Panc1 (cell line): ENCODE results near the gene PFKFB4. TPM values are rescaled to one million over a fixed set of nuclear protein-coding genes. Genes with fewer than 3 reads are reported as not detected.

Experiments used
- ATAC-seq: fragments of 200-7000 bp; cut with Tn5 transposase; 2 replicates; pipeline ENCODE4 v1.9.1; 2020; ENCODE audit warnings: mild to moderate bottlenecking, moderate library complexity
- BruUV-seq: library from RNA; stranded (reverse); fragments of 400-500 nt; replicated peaks from 2 replicates; lab custom pipeline; 2021; lab: Mats Ljungman, UMichigan
- CTCF ChIA-PET: fragments of 300-600 bp; sonication (Branson Sonifier 250); formaldehyde crosslinking; loops from one replicate; lab custom pipeline; 2022; ENCODE audit warnings: antibody characterized with exemption; lab: Charles Lee
- POLR2A ChIA-PET: fragments of 300-600 bp; sonication (Branson Sonifier 250); formaldehyde crosslinking; loops from one replicate; lab custom pipeline; 2022; ENCODE audit warnings: antibody characterized with exemption; lab: Charles Lee
- DNase-seq: peaks from one replicate; pipeline ENCODE4 v3.0.0-alpha.2; 2010; ENCODE audit warnings: low read depth, low spot score
- H3K27ac ChIP-seq: 2 replicates; pipeline ENCODE4 v1.5.1; 2011; ENCODE audit warnings: mild to moderate bottlenecking, low read length, inconsistent platforms
- H3K27me3 ChIP-seq: fragments of 200-500 bp; sonication (Bioruptor generic); 2 replicates; pipeline ENCODE4 v1.6.0; 2014; ENCODE audit warnings: low read length, inconsistent platforms; ENCODE audit not compliant: control insufficient read depth, insufficient read depth
- H3K36me3 ChIP-seq: fragments of 200-500 bp; sonication (Bioruptor generic); 2 replicates; pipeline ENCODE4 v1.5.1; 2014; ENCODE audit warnings: inconsistent platforms, mild to moderate bottlenecking, low read length, moderate library complexity; ENCODE audit not compliant: control insufficient read depth, insufficient read depth
- H3K4me1 ChIP-seq: 2 replicates; pipeline ENCODE4 v1.5.1; 2011; ENCODE audit warnings: inconsistent platforms, mild to moderate bottlenecking, low read length, moderate library complexity; ENCODE audit not compliant: control insufficient read depth, insufficient read depth
- H3K4me3 ChIP-seq, 2 experiments: 2 replicates each; pipeline ENCODE4 v1.5.1; 2011 to 2012; ENCODE audit warnings: low read depth in 2 of 2, low read length in 2 of 2, mild to moderate bottlenecking in 2 of 2, inconsistent platforms in 1 of 2, moderate library complexity in 1 of 2
- H3K9me3 ChIP-seq: fragments of 200-500 bp; sonication (Bioruptor generic); 2 replicates; pipeline ENCODE4 v1.5.1; 2014; ENCODE audit warnings: low read depth, mild to moderate bottlenecking, inconsistent platforms, low read length, moderate library complexity; ENCODE audit not compliant: control insufficient read depth, insufficient read depth
- POLR2AphosphoS5 ChIP-seq: IDR thresholded peaks from 2 replicates; pipeline ENCODE4 v1.6.1; 2012; ENCODE audit warnings: mild to moderate bottlenecking, low read depth, low read length, moderate library complexity
- REST ChIP-seq, 2 experiments: IDR thresholded peaks; 2 replicates each; pipeline ENCODE4 v1.6.1; 2011 to 2012; ENCODE audit warnings: low read depth in 2 of 2, control low read depth in 1 of 2, low read length in 1 of 2, mild to moderate bottlenecking in 1 of 2, moderate library complexity in 1 of 2; ENCODE audit not compliant: insufficient read depth in 1 of 2
- SIN3A ChIP-seq: IDR thresholded peaks from 2 replicates; pipeline ENCODE4 v1.6.1; 2012; ENCODE audit warnings: low read depth, mild to moderate bottlenecking, low read length, moderate library complexity, borderline replicate concordance; ENCODE audit not compliant: insufficient read depth
- TCF7L2 ChIP-seq: IDR thresholded peaks from 2 replicates; pipeline ENCODE4 v1.6.1; 2011; ENCODE audit warnings: mild to moderate bottlenecking, low read depth, low read length, inconsistent platforms
- in situ Hi-C: cut with HindIII; loops from 2 replicates; pipeline ENCODE4 v1.10.0; 2016; ENCODE audit warnings: low sequenced_read_pairs, low pct_unique_long_range_greater_than_20kb
- intact Hi-C: fragments of 100-400 bp; cut with micrococcal nuclease; formaldehyde crosslinking; loops from one replicate; pipeline ENCODE4 v1.10.0; 2022; ENCODE audit not compliant: unreplicated experiment
- total RNA-seq: library from RNA; stranded (reverse); gene quantifications from one replicate; pipeline ENCODE4 v1.2.1, GENCODE V29; 2021; ENCODE audit not compliant: unreplicated experiment
- TF ChIP-seq, protein P1 (sequence below): fragments of 450-650 bp; IDR thresholded peaks from 2 replicates; pipeline ENCODE4 v1.5.1; 2017; ENCODE audit warnings: mild to moderate bottlenecking

The PFKFB4 gene
- total RNA-seq, 1 experiment from 2014 or later = 6.0 TPM

- Histone ChIP-seq H3K36me3 (no peaks in the 10 kb centered on the region), H3K4me3 (no peak overlapping the region), H3K27me3 (no peaks in the 10 kb centered on the region), H3K27ac (no peak overlapping the region), H3K4me1 (no peaks in the 10 kb centered on the region), H3K9me3 (no peaks in the 10 kb centered on the region)
- BruUV-seq = no TSS peak
- in situ Hi-C loops = no loop called here
- ATAC-seq (no peak), DNase-seq (no peak)
- intact Hi-C loops = no loop called here
- ChIA-PET POLR2A (interaction anchor here (0.6 kb wide), 2 partner anchors 21 to 204 kb away, joined by 3 to 6 read pairs; no protein-coding TSS in a partner anchor), CTCF (interaction anchor here (0.7 kb wide), 1 partner anchor 146 kb away, joined by 3 read pairs; no protein-coding TSS in a partner anchor)
- TF ChIP-seq REST (IDR thresholded peaks at IDR 0.05; ENCODE audit: insufficient read depth in 1 of 2, low read depth in 2 of 2, low read length in 1 of 2) (no peak), SIN3A (no peak), TCF7L2 (no peak)
- TF ChIP-seq, protein P1, sequence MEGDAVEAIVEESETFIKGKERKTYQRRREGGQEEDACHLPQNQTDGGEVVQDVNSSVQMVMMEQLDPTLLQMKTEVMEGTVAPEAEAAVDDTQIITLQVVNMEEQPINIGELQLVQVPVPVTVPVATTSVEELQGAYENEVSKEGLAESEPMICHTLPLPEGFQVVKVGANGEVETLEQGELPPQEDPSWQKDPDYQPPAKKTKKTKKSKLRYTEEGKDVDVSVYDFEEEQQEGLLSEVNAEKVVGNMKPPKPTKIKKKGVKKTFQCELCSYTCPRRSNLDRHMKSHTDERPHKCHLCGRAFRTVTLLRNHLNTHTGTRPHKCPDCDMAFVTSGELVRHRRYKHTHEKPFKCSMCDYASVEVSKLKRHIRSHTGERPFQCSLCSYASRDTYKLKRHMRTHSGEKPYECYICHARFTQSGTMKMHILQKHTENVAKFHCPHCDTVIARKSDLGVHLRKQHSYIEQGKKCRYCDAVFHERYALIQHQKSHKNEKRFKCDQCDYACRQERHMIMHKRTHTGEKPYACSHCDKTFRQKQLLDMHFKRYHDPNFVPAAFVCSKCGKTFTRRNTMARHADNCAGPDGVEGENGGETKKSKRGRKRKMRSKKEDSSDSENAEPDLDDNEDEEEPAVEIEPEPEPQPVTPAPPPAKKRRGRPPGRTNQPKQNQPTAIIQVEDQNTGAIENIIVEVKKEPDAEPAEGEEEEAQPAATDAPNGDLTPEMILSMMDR = no peak
These were observed 25.2 kb upstream of the PFKFB4 start for GRCh38 chr3:48581621-48582481.

- BruUV-seq = no TSS peak
- ChIA-PET CTCF (no interaction called here), POLR2A (no interaction called here)
- no peak overlapping the region for H3K4me3 ChIP-seq
- in situ Hi-C loops (no loop called here), intact Hi-C loops (no loop called here)
- DNase-seq (no peak), ATAC-seq (no peak)
- H3K27me3 ChIP-seq = no peaks in the 10 kb centered on the region
- TF ChIP-seq REST (IDR thresholded peaks at IDR 0.05; ENCODE audit: insufficient read depth in 1 of 2, low read depth in 2 of 2, low read length in 1 of 2) = no peak
- no peak for TF ChIP-seq SIN3A
- TF ChIP-seq, protein P1 = no peak
- no peak for TF ChIP-seq POLR2AphosphoS5
- TF ChIP-seq TCF7L2 = no peak
- H3K27ac ChIP-seq = no peak overlapping the region
- no peaks in the 10 kb centered on the region for H3K9me3 ChIP-seq
- no peaks in the 10 kb centered on the region for H3K4me1 ChIP-seq
- H3K36me3 ChIP-seq = no peaks in the 10 kb centered on the region
These were observed 20.0 kb upstream of the PFKFB4 start for GRCh38 chr3:48576647-48577046.
